GM19043 (cell line): ENCODE data around the gene ICA1L.
A peak's percentile ranks its signal among the peaks of the same experiment; 100 is the strongest.

Experiments
- ATAC-seq: cut with Tn5 transposase; IDR thresholded peaks from one replicate; pipeline ENCODE4 v1.9.1; 2021; ENCODE audit warnings: low read depth; ENCODE audit not compliant: unreplicated experiment

The ICA1L gene

GRCh38 chr2:202790676-202791075 is 80.9 kb downstream of the ICA1L start:
- no peak for ATAC-seq

GRCh38 chr2:202786842-202787241 is 84.7 kb downstream of the ICA1L start:
- ATAC-seq, result no peak

- ATAC-seq, result no peak
Measured at GRCh38 chr2:202782940-202783558, 88.5 kb downstream of the ICA1L start.

- peak; percentile 95 for ATAC-seq
Measured at GRCh38 chr2:202780514-202781021, 91.0 kb downstream of the ICA1L start.

GRCh38 chr2:202778217-202778616 is 93.3 kb downstream of the ICA1L start:
- ATAC-seq, result no peak

- ATAC-seq, result no peak
Measured at GRCh38 chr2:202774104-202774503, 97.5 kb downstream of the ICA1L start.

- no peak for ATAC-seq
Measured at GRCh38 chr2:202773301-202773973, 98.1 kb downstream of the ICA1L start.

GRCh38 chr2:202771741-202772460 is 99.7 kb downstream of the ICA1L start:
- no peak for ATAC-seq

GRCh38 chr2:202771336-202771735 is 100.2 kb downstream of the ICA1L start:
- no peak for ATAC-seq

- ATAC-seq, result no peak
Measured at GRCh38 chr2:202769201-202769600, 102.4 kb downstream of the ICA1L start.

GRCh38 chr2:202768273-202768672 is 103.3 kb downstream of the ICA1L start:
- ATAC-seq, result no peak

- no peak for ATAC-seq
Measured at GRCh38 chr2:202765436-202765835, 106.1 kb downstream of the ICA1L start.

- ATAC-seq, result no peak
Measured at GRCh38 chr2:202764991-202765390, 106.6 kb downstream of the ICA1L start.

GRCh38 chr2:202763916-202764315 is 107.7 kb downstream of the ICA1L start:
- no peak for ATAC-seq

- ATAC-seq, result no peak
Measured at GRCh38 chr2:202762556-202762955, 109.0 kb downstream of the ICA1L start.

GRCh38 chr2:202760848-202761247 is 110.7 kb downstream of the ICA1L start:
- no peak for ATAC-seq

GRCh38 chr2:202758604-202759003 is 113.0 kb downstream of the ICA1L start:
- no peak for ATAC-seq

GRCh38 chr2:202758128-202758527 is 113.4 kb downstream of the ICA1L start:
- no peak for ATAC-seq

- ATAC-seq, result no peak
Measured at GRCh38 chr2:202757339-202757738, 114.2 kb downstream of the ICA1L start.

- ATAC-seq, result no peak
Measured at GRCh38 chr2:202756598-202756997, 115.0 kb downstream of the ICA1L start.

GRCh38 chr2:202754936-202755335 is 116.6 kb downstream of the ICA1L start:
- ATAC-seq, result no peak

GRCh38 chr2:202752071-202752470 is 119.5 kb downstream of the ICA1L start:
- ATAC-seq, result no peak
